ENCODE results near the gene PHF21B. TPM values are rescaled to one million over a fixed set of nuclear protein-coding genes. Genes with fewer than 3 reads are reported as not detected.
A peak's percentile ranks its signal among the peaks of the same experiment; 100 is the strongest.

PHF21B gene
- total RNA-seq (under 1 TPM in 6 of 10 donors, not detected in 4; 0.17 to 0.98 (median 0.50) TPM), polyA plus RNA-seq (under 1 TPM; 0.07 to 0.73 TPM)
- long read RNA-seq, donor 1: 0 reads
- long read RNA-seq, donor 2: 0 reads
- long read RNA-seq, donor 3, partial matches to known transcripts: 0 of 1 reads
- long read RNA-seq, donor 3, other reads (novel, unspliced or antisense): 1 of 1 reads

- Histone ChIP-seq H3K4me1 (peaks cover 0 to 38% (median 26%) of the 10 kb centered on the region in 9 donors), H3K27ac (peak within 1 kb of the TSS in 5 of 10 donors; percentile 31 to 67 (median 56)), H3K27me3 (peaks cover 0 to 84% (median 71%) of the 10 kb centered on the region in 7 donors), H3K36me3 (no peaks in the 10 kb centered on the region), H3K4me3 (peak within 1 kb of the TSS; percentile 25 to 71 (median 58)), H3K9me3 (no peaks in the 10 kb centered on the region)
- ATAC-seq: peak in 7 of 8 donors; percentile 45 to 64 (median 51)
- intact Hi-C loops (cut with DNase I): no loop called here
- TF ChIP-seq CTCF (IDR thresholded peaks at IDR 0.05): no peak
- 0 to 1% methylated on average over 82 to 121 of the region's 121 CpGs for WGBS, 2 donors
- peak; percentile 57 for DNase-seq
These were observed at the start of gene PHF21B for GRCh38 chr22:45009606-45010531. PHF21B (minus strand) TSS chr22:45010005; CDS start chr22:45009549, 456 bp downstream.

GRCh38 chr22:45059296-45059695, 49.5 kb upstream of the PHF21B start:
- H3K27ac ChIP-seq: no peak overlapping the region
- WGBS, 2 donors: 86 to 95% methylated on average over 5 of the region's 5 CpGs
- no peaks in the 10 kb centered on the region for H3K9me3 ChIP-seq
- peaks cover 0 to 27% (median 11%) of the 10 kb centered on the region in 7 donors for H3K27me3 ChIP-seq
- H3K36me3 ChIP-seq: no peaks in the 10 kb centered on the region
- no peak for TF ChIP-seq CTCF (IDR thresholded peaks at IDR 0.05)
- H3K4me3 ChIP-seq: no peak overlapping the region
- no peak for ATAC-seq
- no peaks in the 10 kb centered on the region for H3K4me1 ChIP-seq
- no peak for DNase-seq
- intact Hi-C loops (cut with DNase I): no loop called here

GRCh38 chr22:45058622-45058912, 48.8 kb upstream of the PHF21B start:
- no peaks in the 10 kb centered on the region for H3K9me3 ChIP-seq
- no peak overlapping the region for H3K27ac ChIP-seq
- 76 to 83% methylated on average over 2 of the region's 2 CpGs for WGBS, 2 donors
- H3K27me3 ChIP-seq: peaks cover 0 to 23% (median 14%) of the 10 kb centered on the region in 7 donors
- H3K4me1 ChIP-seq: no peaks in the 10 kb centered on the region
- H3K4me3 ChIP-seq: no peak overlapping the region
- ATAC-seq (no peak), DNase-seq (no peak)
- no peak for TF ChIP-seq CTCF (IDR thresholded peaks at IDR 0.05)
- no peaks in the 10 kb centered on the region for H3K36me3 ChIP-seq
- intact Hi-C loops (cut with DNase I): no loop called here

GRCh38 chr22:45055936-45056335, 46.1 kb upstream of the PHF21B start:
- TF ChIP-seq CTCF (IDR thresholded peaks at IDR 0.05): no peak
- intact Hi-C loops (cut with DNase I): no loop called here
- H3K9me3 ChIP-seq: no peaks in the 10 kb centered on the region
- H3K4me1 ChIP-seq: no peaks in the 10 kb centered on the region
- no peak overlapping the region for H3K4me3 ChIP-seq
- WGBS, 2 donors: 80 to 81% methylated on average over 15 of the region's 15 CpGs
- H3K27ac ChIP-seq: no peak overlapping the region
- H3K36me3 ChIP-seq: no peaks in the 10 kb centered on the region
- ATAC-seq: no peak
- H3K27me3 ChIP-seq: peaks cover 0 to 33% (median 23%) of the 10 kb centered on the region in 7 donors
- DNase-seq: no peak

All from heart right ventricle (tissue), 16 donors.